ENCODE measurements around the gene ZNF106. TPM values are rescaled to one million over a fixed set of nuclear protein-coding genes. Genes with fewer than 3 reads are reported as not detected.
A peak's percentile ranks its signal among the peaks of the same experiment; 100 is the strongest.

Gene ZNF106
- total RNA-seq, 1 donor from 2014 or later: 58.1 TPM

GRCh38 chr15:42457445-42458442 is 33.2 kb downstream of the ZNF106 start:
- H3K9me3 Mint-ChIP-seq (ENCODE audit: low read depth): no peaks in the 10 kb centered on the region
- H3K4me3 Mint-ChIP-seq (ENCODE audit: unreplicated experiment): peak overlapping the region; percentile 65
- H3K36me3 Mint-ChIP-seq (ENCODE audit: low read depth): peaks cover 2% of the 10 kb centered on the region
- DNase-seq (ENCODE audit: low spot score): no peak
- peak overlapping the region; percentile 99 for H3K27ac Mint-ChIP-seq (ENCODE audit: unreplicated experiment)
- H3K27me3 Mint-ChIP-seq (ENCODE audit: low read depth): no peaks in the 10 kb centered on the region
- no peak for TF ChIP-seq CTCF (IDR thresholded peaks at IDR 0.05)
- peaks cover 56% of the 10 kb centered on the region for H3K4me1 Mint-ChIP-seq (ENCODE audit: low read depth)

GRCh38 chr15:42456971-42457370 is 34.0 kb downstream of the ZNF106 start:
- H3K9me3 Mint-ChIP-seq (ENCODE audit: low read depth): no peaks in the 10 kb centered on the region
- H3K4me3 Mint-ChIP-seq (ENCODE audit: unreplicated experiment): peak overlapping the region; percentile 65
- H3K27me3 Mint-ChIP-seq (ENCODE audit: low read depth): no peaks in the 10 kb centered on the region
- TF ChIP-seq CTCF (IDR thresholded peaks at IDR 0.05): no peak
- DNase-seq (ENCODE audit: low spot score): no peak
- H3K36me3 Mint-ChIP-seq (ENCODE audit: low read depth): peaks cover 2% of the 10 kb centered on the region
- peaks cover 56% of the 10 kb centered on the region for H3K4me1 Mint-ChIP-seq (ENCODE audit: low read depth)
- peak overlapping the region; percentile 99 for H3K27ac Mint-ChIP-seq (ENCODE audit: unreplicated experiment)

DNA sequence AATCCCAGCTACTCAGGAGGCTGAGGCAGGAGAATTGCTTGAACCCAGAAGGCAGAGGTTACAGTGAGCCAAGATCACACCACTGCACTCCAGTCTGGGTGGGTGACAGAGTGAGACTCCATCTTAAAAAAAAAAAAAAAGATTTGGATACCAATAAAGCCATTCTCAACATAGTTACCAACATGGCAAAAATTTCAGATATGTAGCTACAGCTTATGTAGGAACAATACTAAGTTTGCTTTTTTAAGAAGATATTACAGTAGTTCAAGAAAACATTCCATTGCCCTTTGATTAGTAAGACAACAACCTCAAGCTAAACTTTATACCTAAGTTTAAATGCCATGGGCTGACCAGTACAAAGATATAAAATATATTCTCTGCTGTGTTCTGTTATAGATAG is 34.4 kb downstream of the ZNF106 start:
- Mint-ChIP-seq H3K36me3 (ENCODE audit: low read depth) (peaks cover 5% of the 10 kb centered on the region), H3K4me1 (ENCODE audit: low read depth) (peaks cover 53% of the 10 kb centered on the region), H3K27me3 (ENCODE audit: low read depth) (no peaks in the 10 kb centered on the region), H3K27ac (ENCODE audit: unreplicated experiment) (peak overlapping the region; percentile 99), H3K4me3 (ENCODE audit: unreplicated experiment) (peak overlapping the region; percentile 65), H3K9me3 (ENCODE audit: low read depth) (no peaks in the 10 kb centered on the region)
- TF ChIP-seq CTCF (IDR thresholded peaks at IDR 0.05): no peak
- no peak for DNase-seq (ENCODE audit: low spot score)

- Mint-ChIP-seq H3K4me3 (ENCODE audit: unreplicated experiment) (no peak overlapping the region), H3K4me1 (ENCODE audit: low read depth) (peaks cover 38% of the 10 kb centered on the region), H3K36me3 (ENCODE audit: low read depth) (peaks cover 20% of the 10 kb centered on the region), H3K27ac (ENCODE audit: unreplicated experiment) (no peak overlapping the region), H3K27me3 (ENCODE audit: low read depth) (no peaks in the 10 kb centered on the region), H3K9me3 (ENCODE audit: low read depth) (no peaks in the 10 kb centered on the region)
- TF ChIP-seq CTCF (IDR thresholded peaks at IDR 0.05): no peak
- DNase-seq (ENCODE audit: low spot score): no peak
Measured at GRCh38 chr15:42453826-42454225, 37.1 kb downstream of the ZNF106 start.

DNA sequence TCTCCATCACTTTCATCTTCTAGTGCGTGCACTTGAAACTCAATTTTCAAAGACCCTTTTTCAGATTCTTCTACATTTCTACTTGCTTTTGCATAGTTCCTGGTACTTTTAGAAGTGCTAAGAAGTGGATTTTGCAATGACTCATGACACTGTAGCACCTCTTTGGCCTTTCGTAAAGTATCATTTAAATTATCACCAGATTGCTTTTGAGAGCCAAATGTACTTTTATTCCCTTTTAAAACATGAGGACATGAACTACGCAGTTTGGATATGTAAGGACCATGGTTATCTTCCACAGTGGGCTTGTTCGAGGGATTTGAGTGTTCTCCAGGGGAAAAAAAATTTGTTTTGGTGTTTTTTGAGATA is 40.5 kb downstream of the ZNF106 start:
- no peaks in the 10 kb centered on the region for H3K27me3 Mint-ChIP-seq (ENCODE audit: low read depth)
- TF ChIP-seq CTCF (IDR thresholded peaks at IDR 0.05): no peak
- H3K36me3 Mint-ChIP-seq (ENCODE audit: low read depth): peaks cover 37% of the 10 kb centered on the region
- no peak for DNase-seq (ENCODE audit: low spot score)
- no peak overlapping the region for H3K27ac Mint-ChIP-seq (ENCODE audit: unreplicated experiment)
- H3K4me3 Mint-ChIP-seq (ENCODE audit: unreplicated experiment): no peak overlapping the region
- H3K9me3 Mint-ChIP-seq (ENCODE audit: low read depth): no peaks in the 10 kb centered on the region
- H3K4me1 Mint-ChIP-seq (ENCODE audit: low read depth): peaks cover 18% of the 10 kb centered on the region
